Endothelial cell of umbilical vein (primary cell): ENCODE measurements around the gene MTCH1. TPM values are rescaled to one million over a fixed set of nuclear protein-coding genes. Genes with fewer than 3 reads are reported as not detected.

Experiments
- BruUV-seq: library from RNA; stranded (reverse); fragments of 400-500 nt; replicated peaks from 2 replicates; lab custom pipeline; 2021; lab: Mats Ljungman, UMichigan
- CTCF ChIA-PET: fragments of 300-600, 350-600 bp; sonication (Branson Sonifier 250); formaldehyde crosslinking; loops from one replicate; lab custom pipeline; 2021; ENCODE audit warnings: antibody characterized with exemption, inconsistent platforms; lab: Charles Lee
- POLR2A ChIA-PET: fragments of 300-600, 350-600 bp; sonication (Branson Sonifier 250); formaldehyde crosslinking; loops from one replicate; lab custom pipeline; 2021; ENCODE audit warnings: antibody characterized with exemption, inconsistent platforms; lab: Charles Lee
- DNase-seq: peaks from one replicate; pipeline ENCODE4 v3.0.0-alpha.2; 2011; ENCODE audit warnings: low read depth, low spot score
- FAIRE-seq: peaks from 2 replicates; lab custom pipeline; 2011; peaks lifted over from hg19 to GRCh38; lab: Jason Lieb, UNC
- H2AFZ ChIP-seq: 2 replicates; pipeline ENCODE4 v1.6.0; 2012; ENCODE audit warnings: low read depth, low read length, control low read depth, inconsistent platforms
- H3K27ac ChIP-seq: 2 replicates; pipeline ENCODE4 v1.5.1; 2011; ENCODE audit warnings: low read depth, mild to moderate bottlenecking, control low read depth, low read length, moderate library complexity; ENCODE audit not compliant: insufficient read depth
- H3K27me3 ChIP-seq, 2 experiments: 2 replicates each; pipeline versions ENCODE4 v1.6.0 to v1.6.1; 2011; ENCODE audit warnings: low read length in 2 of 2, mixed read lengths in 1 of 2; ENCODE audit not compliant: control insufficient read depth in 2 of 2, insufficient read depth in 2 of 2
- H3K36me3 ChIP-seq, 2 experiments: 2 replicates in 1 of 2; 3 replicates in 1 of 2; pipeline ENCODE4 v1.5.1; 2011; ENCODE audit warnings: low read length in 2 of 2, mild to moderate bottlenecking in 1 of 2, moderate library complexity in 1 of 2; ENCODE audit not compliant: control insufficient read depth in 2 of 2, insufficient read depth in 2 of 2; ENCODE audit errors: extremely low read depth in 1 of 2
- H3K4me1 ChIP-seq: 3 replicates; pipeline ENCODE4 v1.5.1; 2011; ENCODE audit warnings: mild to moderate bottlenecking, low read length; ENCODE audit not compliant: control insufficient read depth, insufficient read depth; ENCODE audit errors: extremely low read depth
- H3K4me2 ChIP-seq: 2 replicates; pipeline ENCODE4 v1.6.1; 2011; ENCODE audit warnings: low read length, control low read depth, mixed read lengths; ENCODE audit not compliant: insufficient read depth
- H3K4me3 ChIP-seq, 3 experiments: fragments of 200-600 bp in 1 of 3; sonication (generic), shearing (Covaris generic) in 1 of 3; replicated peaks in 1 of 3; 2 replicates each; pipeline ENCODE4 v1.5.1; 2011 to 2016; ENCODE audit warnings: control low read depth in 3 of 3, low read length in 3 of 3, mild to moderate bottlenecking in 2 of 3, inconsistent platforms in 1 of 3, low read depth in 1 of 3, moderate library complexity in 1 of 3; ENCODE audit not compliant: insufficient read depth in 1 of 3
- H3K79me2 ChIP-seq: 2 replicates; pipeline ENCODE4 v1.6.0; 2012; ENCODE audit warnings: low read length, inconsistent platforms; ENCODE audit not compliant: control insufficient read depth, insufficient read depth
- H3K9ac ChIP-seq: replicated peaks from 2 replicates; pipeline ENCODE3; 2011; ENCODE audit warnings: low read length, control low read depth; ENCODE audit not compliant: insufficient read depth; ENCODE audit errors: extremely low read depth
- H3K9me1 ChIP-seq: replicated peaks from 3 replicates; pipeline ENCODE4 v1.6.0; 2011; ENCODE audit warnings: mild to moderate bottlenecking, low read length; ENCODE audit not compliant: control insufficient read depth, insufficient read depth; ENCODE audit errors: extremely low read depth
- H3K9me3 ChIP-seq: replicated peaks from 2 replicates; pipeline ENCODE4 v1.5.1; 2012; ENCODE audit warnings: low read length, inconsistent platforms; ENCODE audit not compliant: control insufficient read depth, insufficient read depth
- H4K20me1 ChIP-seq: replicated peaks from 2 replicates; pipeline ENCODE3; 2011; ENCODE audit warnings: mild to moderate bottlenecking, low read length; ENCODE audit not compliant: control insufficient read depth, insufficient read depth; ENCODE audit errors: extremely low read depth
- CTCF ChIP-seq, 2 donors: IDR thresholded peaks; 1 replicate in 1 of 2; 2 replicates in 1 of 2; pipeline ENCODE4 v1.5.1; 2011; ENCODE audit warnings: low read length in 2 of 2, mild to moderate bottlenecking in 2 of 2, moderate library complexity in 2 of 2, control low read depth in 1 of 2, inconsistent platforms in 1 of 2, low read depth in 1 of 2; ENCODE audit not compliant: insufficient read depth in 1 of 2; ENCODE audit errors: extremely low read depth in 1 of 2
- EZH2 ChIP-seq: IDR thresholded peaks from 2 replicates; pipeline ENCODE4 v1.6.1; 2012; ENCODE audit warnings: borderline replicate concordance, low read depth, mild to moderate bottlenecking, moderate library complexity, low read length, inconsistent platforms; ENCODE audit not compliant: severe bottlenecking
- GATA2 ChIP-seq: IDR thresholded peaks from 2 replicates; pipeline ENCODE4 v1.7.0; 2011; ENCODE audit warnings: low read depth, mild to moderate bottlenecking, moderate library complexity, mixed read lengths, low read length; ENCODE audit not compliant: insufficient read length, insufficient read depth
- JUN ChIP-seq: IDR thresholded peaks from 2 replicates; pipeline ENCODE4 v1.6.1; 2011; ENCODE audit warnings: borderline replicate concordance, low read depth; ENCODE audit not compliant: insufficient read length, insufficient read depth
- MAX ChIP-seq: IDR thresholded peaks from 2 replicates; pipeline ENCODE4 v1.6.1; 2011; ENCODE audit not compliant: insufficient read depth, insufficient read length
- POLR2A ChIP-seq: IDR thresholded peaks from 2 replicates; pipeline ENCODE4 v1.6.1; 2012; ENCODE audit warnings: low read depth, mild to moderate bottlenecking, control low read depth, low read length
- POLR2AphosphoS5 ChIP-seq: IDR thresholded peaks from 2 replicates; pipeline ENCODE4 v1.6.1; 2012; ENCODE audit warnings: low read depth, mild to moderate bottlenecking, control low read depth, low read length, moderate library complexity; ENCODE audit not compliant: insufficient read depth
- dilution Hi-C: fragments of 300-500 bp; cut with MboI; formaldehyde crosslinking; loops from one replicate; pipeline ENCODE4 v1.15.0; 2019; ENCODE audit warnings: low sequenced_read_pairs; ENCODE audit not compliant: extremely low pct_ligation_motif_present
- intact Hi-C: fragments of 100-400 bp; cut with micrococcal nuclease; formaldehyde crosslinking; loops from one replicate; pipeline ENCODE4 v1.10.0; 2022
- polyA plus RNA-seq, 4 experiments: library from polyadenylated mRNA; depleted of rRNA in 3 of 4; stranded (reverse) in 3 of 4; unstranded in 1 of 4; fragments of >200 nt; gene quantifications; 2 replicates each; pipeline versions ENCODE4 v1.2.1 to v1.2.3, GENCODE V29; 2011 to 2012; ENCODE audit warnings: missing spikeins in 1 of 4
- total RNA-seq: library from RNA; stranded (reverse); gene quantifications from 2 replicates; pipeline ENCODE4 v1.2.3, GENCODE V29; 2021

MTCH1 gene
- total and polyA plus RNA-seq, 2 donors (not counting 3 experiments of a cell fraction or from before 2014, with no cell fraction given): 218 to 228 TPM

- H3K4me3 ChIP-seq: no peak overlapping the region
- ChIA-PET POLR2A (no interaction called here), CTCF (interaction anchor here (0.8 to 10.6 kb wide), 13 partner anchors 8 to 402 kb away, joined by 3 to 330 read pairs (median 39); partner anchors contain the start of genes C6orf89 and PIM1)
- no peaks in the 10 kb centered on the region for H3K9me1 ChIP-seq
- BruUV-seq: no TSS peak
- no peak overlapping the region for H3K4me2 ChIP-seq
- no peak for DNase-seq
- H3K36me3 ChIP-seq: no peaks in the 10 kb centered on the region
- no peak for TF ChIP-seq POLR2AphosphoS5
- no peak for TF ChIP-seq CTCF (IDR thresholded peaks at IDR 0.05; ENCODE audit: extremely low read depth in 1 of 2, insufficient read depth in 1 of 2, low read depth in 1 of 2, low read length in 2 of 2)
- no peak for TF ChIP-seq EZH2
- no peak for TF ChIP-seq GATA2
- TF ChIP-seq JUN: no peak
- TF ChIP-seq POLR2A: no peak
- no peak for TF ChIP-seq MAX
- no peaks in the 10 kb centered on the region for H3K79me2 ChIP-seq
- intact Hi-C loops (no loop called here), dilution Hi-C loops (no loop called here)
- H3K4me1 ChIP-seq: peaks cover 3% of the 10 kb centered on the region
- H2AFZ ChIP-seq: no peak overlapping the region
- no peaks in the 10 kb centered on the region for H3K27me3 ChIP-seq
- no peaks in the 10 kb centered on the region for H3K9me3 ChIP-seq
- H3K27ac ChIP-seq: no peak overlapping the region
- H4K20me1 ChIP-seq: no peaks in the 10 kb centered on the region
- no peak for FAIRE-seq
- no peak overlapping the region for H3K9ac ChIP-seq
These were observed 31.0 kb upstream of the MTCH1 start for GRCh38 chr6:37016995-37017394.
